ENCODE measurements around the gene SLC13A4. TPM values are rescaled to one million over a fixed set of nuclear protein-coding genes. Genes with fewer than 3 reads are reported as not detected.

Gene SLC13A4
- total and polyA plus RNA-seq, 2 of the 4 experiments (the other 2 are of a cell fraction), result 0.10 TPM; not detected in 1

GRCh38 chr7:135704698-135705097 is 23.3 kb downstream of the SLC13A4 start:
- no peak overlapping the region for H4K8ac ChIP-seq (ENCODE audit: low read depth in 2 of 2, low read length in 2 of 2)
- intact Hi-C loops (cut with micrococcal nuclease) (no loop called here), dilution Hi-C loops (cut with HindIII; ENCODE audit: low sequenced_read_pairs, unreplicated experiment) (no loop called here), in situ Hi-C loops (cut with MboI; ENCODE audit: low sequenced_read_pairs) (no loop called here)
- H3K4ac ChIP-seq (ENCODE audit: low read depth, low read length), result no peak overlapping the region
- H4K20me1 ChIP-seq (ENCODE audit: insufficient read depth, low read length), result no peaks in the 10 kb centered on the region
- no peak overlapping the region for H3K9ac ChIP-seq (ENCODE audit: low read depth, low read length)
- no peak overlapping the region for H4K91ac ChIP-seq (ENCODE audit: insufficient read depth, low read depth, low read length)
- no peak overlapping the region for H2BK120ac ChIP-seq (ENCODE audit: low read depth, low read length)
- H3K9me3 ChIP-seq (ENCODE audit: control insufficient read depth, insufficient read depth, low read length), result no peaks in the 10 kb centered on the region
- H2BK20ac ChIP-seq (ENCODE audit: low read depth, low read length), result no peak overlapping the region
- H2AK5ac ChIP-seq (ENCODE audit: low read depth, low read length), result no peak overlapping the region
- no peak overlapping the region for H3K4me3 ChIP-seq (ENCODE audit: insufficient read depth, low read depth, low read length)
- no peak overlapping the region for H3K14ac ChIP-seq (replicated peaks; ENCODE audit: low read depth, low read length)
- WGBS, 2 experiments (ENCODE audit: extremely low coverage in 2 of 2, insufficient read length in 1 of 2), result 95% methylated on average over 4 of the region's 5 CpGs; no CpG with 5 or more reads in 1 of the 2 experiments
- H3K4me2 ChIP-seq (ENCODE audit: low read depth, low read length), result no peak overlapping the region
- DNase-seq, result no peak
- no TSS peak for BruUV-seq (replicated peaks)
- no peak overlapping the region for H2BK15ac ChIP-seq (ENCODE audit: low read depth, low read length)
- H2AK9ac ChIP-seq (replicated peaks; ENCODE audit: low read depth, low read length, poor library complexity), result no peak overlapping the region
- H3K18ac ChIP-seq (ENCODE audit: low read depth, low read length), result no peak overlapping the region
- no peak overlapping the region for H4K5ac ChIP-seq (ENCODE audit: low read depth, low read length)
- no peak overlapping the region for H3K56ac ChIP-seq (ENCODE audit: extremely low read depth, insufficient read depth, low read length)
- no peak overlapping the region for H2AFZ ChIP-seq (replicated peaks; ENCODE audit: low read length, poor library complexity)
- no peak overlapping the region for H2BK5ac ChIP-seq (ENCODE audit: low read depth, low read length, poor library complexity, severe bottlenecking)
- H3K27me3 ChIP-seq (ENCODE audit: control insufficient read depth, insufficient read depth, low read length), result no peaks in the 10 kb centered on the region
- TF ChIP-seq RCOR1 (IDR thresholded peaks at IDR 0.05; ENCODE audit: insufficient replicate concordance, low read length) (no peak), CHD1 (IDR thresholded peaks at IDR 0.05; ENCODE audit: low read depth, low read length) (no peak), USF2 (IDR thresholded peaks at IDR 0.05; ENCODE audit: low read depth, low read length) (no peak), RAD21 (IDR thresholded peaks at IDR 0.05; ENCODE audit: low read length) (no peak)
- ChIA-PET CTCF (no interaction called here), POLR2A (ENCODE audit: unreplicated experiment) (no interaction called here)
- H3K36me3 ChIP-seq (ENCODE audit: control insufficient read depth, insufficient read depth, low read length), result no peaks in the 10 kb centered on the region
- ATAC-seq (ENCODE audit: low read depth), result no peak
- H3K4me1 ChIP-seq (ENCODE audit: control insufficient read depth, insufficient read depth, low read length), result peaks cover 10% of the 10 kb centered on the region
- no peak overlapping the region for H3K23ac ChIP-seq (ENCODE audit: low read depth, low read length)
- H3K79me1 ChIP-seq (ENCODE audit: low read depth in 1 of 2, low read length in 2 of 2), result no peaks in the 10 kb centered on the region; a peak in 1 of 4 replicates
- peaks cover 25% of the 10 kb centered on the region for H3K9me1 ChIP-seq (ENCODE audit: insufficient read depth, low read length)
- no peak overlapping the region for H3K27ac ChIP-seq (ENCODE audit: insufficient read depth, low read length)

Measured in IMR-90 (cell line).